RWPE1 (cell line): ENCODE data around the gene SMARCB1.

Experiments used
- CTCF ChIA-PET: fragments of 350-600 bp; sonication (Branson Sonifier 250); formaldehyde crosslinking; extraction: SDS; loops from one replicate; lab custom pipeline; 2021; lab: Yijun Ruan, JAX
- POLR2A ChIA-PET: fragments of 400-600 bp; formaldehyde crosslinking; extraction: SDS; loops from one replicate; lab custom pipeline; 2020; ENCODE audit warnings: antibody characterized with exemption; ENCODE audit not compliant: low non-redundant PET; lab: Yijun Ruan, JAX
- DNase-seq: peaks from one replicate; pipeline ENCODE4 v3.0.0; 2012; ENCODE audit warnings: low spot score
- H3K27ac ChIP-seq: fragments of 450-650 bp; 2 replicates; pipeline ENCODE4 v1.5.1; 2017
- TF ChIP-seq, protein P1 (sequence below): fragments of 450-650 bp; conservative IDR thresholded peaks from 2 replicates; pipeline ENCODE4 v1.5.1; 2017; ENCODE audit warnings: low read depth, mild to moderate bottlenecking

Gene SMARCB1

DNA sequence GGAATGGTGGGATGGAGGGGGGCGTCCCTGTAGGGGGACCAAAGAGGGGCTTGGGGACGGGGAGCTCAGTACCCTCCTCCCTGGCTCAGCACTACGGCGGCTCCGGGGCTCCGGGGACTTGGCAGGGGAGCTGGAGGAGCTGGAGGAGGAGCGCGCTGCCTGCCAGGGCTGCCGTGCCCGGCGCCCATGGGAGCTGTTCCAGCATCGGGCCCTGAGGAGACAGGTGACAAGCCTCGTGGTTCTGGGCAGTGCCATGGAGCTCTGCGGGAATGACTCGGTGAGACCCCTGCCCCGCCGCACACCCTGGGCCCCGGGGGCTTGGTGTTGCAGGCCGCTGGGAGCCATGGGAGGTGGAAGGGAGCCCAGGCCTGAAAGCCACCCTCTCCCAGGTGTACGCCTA lies 95.6 kb downstream of the SMARCB1 start:
- TF ChIP-seq, protein P1, sequence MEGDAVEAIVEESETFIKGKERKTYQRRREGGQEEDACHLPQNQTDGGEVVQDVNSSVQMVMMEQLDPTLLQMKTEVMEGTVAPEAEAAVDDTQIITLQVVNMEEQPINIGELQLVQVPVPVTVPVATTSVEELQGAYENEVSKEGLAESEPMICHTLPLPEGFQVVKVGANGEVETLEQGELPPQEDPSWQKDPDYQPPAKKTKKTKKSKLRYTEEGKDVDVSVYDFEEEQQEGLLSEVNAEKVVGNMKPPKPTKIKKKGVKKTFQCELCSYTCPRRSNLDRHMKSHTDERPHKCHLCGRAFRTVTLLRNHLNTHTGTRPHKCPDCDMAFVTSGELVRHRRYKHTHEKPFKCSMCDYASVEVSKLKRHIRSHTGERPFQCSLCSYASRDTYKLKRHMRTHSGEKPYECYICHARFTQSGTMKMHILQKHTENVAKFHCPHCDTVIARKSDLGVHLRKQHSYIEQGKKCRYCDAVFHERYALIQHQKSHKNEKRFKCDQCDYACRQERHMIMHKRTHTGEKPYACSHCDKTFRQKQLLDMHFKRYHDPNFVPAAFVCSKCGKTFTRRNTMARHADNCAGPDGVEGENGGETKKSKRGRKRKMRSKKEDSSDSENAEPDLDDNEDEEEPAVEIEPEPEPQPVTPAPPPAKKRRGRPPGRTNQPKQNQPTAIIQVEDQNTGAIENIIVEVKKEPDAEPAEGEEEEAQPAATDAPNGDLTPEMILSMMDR, result no peak
- no peak overlapping the region for H3K27ac ChIP-seq
- DNase-seq, result no peak
- POLR2A ChIA-PET, result no interaction called here
- CTCF ChIA-PET, result no interaction called here

DNA sequence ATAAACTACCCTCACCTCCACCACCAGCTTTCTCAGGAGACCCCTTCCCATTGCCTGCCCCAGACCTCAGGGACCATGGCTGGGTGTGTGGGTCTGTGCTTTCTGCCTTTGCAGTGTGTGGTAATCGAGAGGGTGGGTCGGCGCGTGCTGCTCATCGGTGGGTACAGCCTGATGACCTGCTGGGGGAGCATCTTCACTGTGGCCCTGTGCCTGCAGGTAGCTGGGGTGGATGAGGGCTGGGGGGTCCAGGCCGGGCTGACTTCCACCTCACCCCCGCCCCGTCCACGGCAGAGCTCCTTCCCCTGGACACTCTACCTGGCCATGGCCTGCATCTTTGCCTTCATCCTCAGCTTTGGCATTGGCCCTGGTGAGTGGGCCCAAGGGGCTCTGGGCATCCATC lies 96.9 kb downstream of the SMARCB1 start:
- TF ChIP-seq, protein P1, result no peak
- no peak overlapping the region for H3K27ac ChIP-seq
- POLR2A ChIA-PET, result no interaction called here
- DNase-seq, result no peak
- CTCF ChIA-PET, result no interaction called here

DNA sequence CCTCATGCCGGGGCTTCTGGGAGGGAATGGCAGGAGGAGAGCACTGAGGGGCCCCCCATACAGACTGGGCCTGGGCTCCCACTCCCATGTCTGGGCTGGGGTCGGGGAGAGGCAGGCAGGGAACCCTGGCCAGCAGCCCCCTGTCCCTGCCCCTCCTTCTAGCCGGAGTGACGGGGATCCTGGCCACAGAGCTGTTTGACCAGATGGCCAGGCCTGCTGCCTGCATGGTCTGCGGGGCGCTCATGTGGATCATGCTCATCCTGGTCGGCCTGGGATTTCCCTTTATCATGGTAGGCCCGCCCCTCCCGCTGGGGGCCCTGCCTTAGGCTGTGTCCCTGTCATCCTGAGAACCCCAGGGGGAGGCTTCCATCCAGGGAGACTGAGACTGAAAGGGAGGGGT lies 97.4 kb downstream of the SMARCB1 start:
- DNase-seq, result no peak
- no peak overlapping the region for H3K27ac ChIP-seq
- CTCF ChIA-PET, result no interaction called here
- POLR2A ChIA-PET, result no interaction called here
- TF ChIP-seq, protein P1, result no peak
